ENCODE results near the gene SOX10.

SOX10 gene

DNA sequence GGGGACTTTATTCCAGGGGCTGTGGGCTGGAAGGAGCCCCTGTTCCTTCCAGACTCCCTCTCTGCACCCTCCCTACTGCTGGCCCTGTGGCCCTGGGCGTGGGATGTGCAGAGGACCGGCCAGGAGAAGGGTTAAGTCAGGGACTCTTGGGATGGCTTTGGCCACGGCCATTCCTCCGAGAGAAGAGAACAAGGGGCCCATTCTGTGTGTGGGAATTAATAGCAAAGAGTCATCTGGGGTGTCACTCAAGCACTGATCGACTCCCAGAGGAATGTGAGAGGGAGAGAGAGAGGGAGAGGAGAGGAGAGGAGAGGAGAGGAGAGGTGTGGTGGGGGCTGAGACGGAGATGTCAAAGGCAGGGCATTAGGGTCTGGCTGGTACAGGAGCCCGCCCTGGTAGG is 14.2 kb upstream of the SOX10 start:
- Histone ChIP-seq H3K27ac (ENCODE audit: low read length) (no peak overlapping the region), H3K27me3 (ENCODE audit: low read depth, low read length) (no peaks in the 10 kb centered on the region), H3K79me2 (ENCODE audit: low read length) (no peaks in the 10 kb centered on the region), H4K20me1 (ENCODE audit: insufficient read depth, low read length) (no peaks in the 10 kb centered on the region), H3K9me3 (ENCODE audit: insufficient read depth, low read length) (no peaks in the 10 kb centered on the region), H3K4me3 (ENCODE audit: low read length) (no peak overlapping the region), H3K4me2 (ENCODE audit: low read length) (no peak overlapping the region), H2AFZ (ENCODE audit: low read depth, low read length) (no peak overlapping the region), H3K9ac (ENCODE audit: low read length) (no peak overlapping the region), H3K4me1 (ENCODE audit: low read length) (peaks cover 12% of the 10 kb centered on the region), H3K36me3 (replicated peaks; ENCODE audit: low read depth, low read length) (no peaks in the 10 kb centered on the region)
- TF ChIP-seq, protein P1, sequence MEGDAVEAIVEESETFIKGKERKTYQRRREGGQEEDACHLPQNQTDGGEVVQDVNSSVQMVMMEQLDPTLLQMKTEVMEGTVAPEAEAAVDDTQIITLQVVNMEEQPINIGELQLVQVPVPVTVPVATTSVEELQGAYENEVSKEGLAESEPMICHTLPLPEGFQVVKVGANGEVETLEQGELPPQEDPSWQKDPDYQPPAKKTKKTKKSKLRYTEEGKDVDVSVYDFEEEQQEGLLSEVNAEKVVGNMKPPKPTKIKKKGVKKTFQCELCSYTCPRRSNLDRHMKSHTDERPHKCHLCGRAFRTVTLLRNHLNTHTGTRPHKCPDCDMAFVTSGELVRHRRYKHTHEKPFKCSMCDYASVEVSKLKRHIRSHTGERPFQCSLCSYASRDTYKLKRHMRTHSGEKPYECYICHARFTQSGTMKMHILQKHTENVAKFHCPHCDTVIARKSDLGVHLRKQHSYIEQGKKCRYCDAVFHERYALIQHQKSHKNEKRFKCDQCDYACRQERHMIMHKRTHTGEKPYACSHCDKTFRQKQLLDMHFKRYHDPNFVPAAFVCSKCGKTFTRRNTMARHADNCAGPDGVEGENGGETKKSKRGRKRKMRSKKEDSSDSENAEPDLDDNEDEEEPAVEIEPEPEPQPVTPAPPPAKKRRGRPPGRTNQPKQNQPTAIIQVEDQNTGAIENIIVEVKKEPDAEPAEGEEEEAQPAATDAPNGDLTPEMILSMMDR (IDR thresholded peaks at IDR 0.05; ENCODE audit: low read depth, low read length) = no peak
- no peak for TF ChIP-seq EZH2phosphoT487 (IDR thresholded peaks at IDR 0.05; ENCODE audit: low read depth)

- H3K27ac ChIP-seq (ENCODE audit: low read length) = no peak overlapping the region
- 0 out of 2 replicates have a peak overlapping the region, but pooled peaks have one; percentile 9 for H3K4me2 ChIP-seq (ENCODE audit: low read length)
- TF ChIP-seq, protein P1 (IDR thresholded peaks at IDR 0.05; ENCODE audit: low read depth, low read length) = no peak
- TF ChIP-seq EZH2phosphoT487 (IDR thresholded peaks at IDR 0.05; ENCODE audit: low read depth) = no peak
Observed at GRCh38 chr22:37996515-37997246, 12.3 kb upstream of the SOX10 start.

GRCh38 chr22:37996079-37996478 is 11.7 kb upstream of the SOX10 start:
- Histone ChIP-seq H4K20me1 (ENCODE audit: insufficient read depth, low read length) (no peaks in the 10 kb centered on the region), H2AFZ (ENCODE audit: low read depth, low read length) (no peak overlapping the region), H3K4me2 (ENCODE audit: low read length) (0 out of 2 replicates have a peak overlapping the region, but pooled peaks have one; percentile 9), H3K27ac (ENCODE audit: low read length) (no peak overlapping the region), H3K4me3 (ENCODE audit: low read length) (no peak overlapping the region), H3K9me3 (ENCODE audit: insufficient read depth, low read length) (no peaks in the 10 kb centered on the region), H3K9ac (ENCODE audit: low read length) (no peak overlapping the region), H3K36me3 (replicated peaks; ENCODE audit: low read depth, low read length) (no peaks in the 10 kb centered on the region), H3K79me2 (ENCODE audit: low read length) (no peaks in the 10 kb centered on the region), H3K4me1 (ENCODE audit: low read length) (peaks cover 12% of the 10 kb centered on the region), H3K27me3 (ENCODE audit: low read depth, low read length) (no peaks in the 10 kb centered on the region)
- TF ChIP-seq, protein P1 (IDR thresholded peaks at IDR 0.05; ENCODE audit: low read depth, low read length) = no peak
- no peak for TF ChIP-seq EZH2phosphoT487 (IDR thresholded peaks at IDR 0.05; ENCODE audit: low read depth)

More at GRCh38 chr22:37996515-37997246, 12.3 kb upstream of the SOX10 start:
- Histone ChIP-seq H2AFZ (ENCODE audit: low read depth, low read length) (no peak overlapping the region), H3K9me3 (ENCODE audit: insufficient read depth, low read length) (no peaks in the 10 kb centered on the region), H3K36me3 (replicated peaks; ENCODE audit: low read depth, low read length) (no peaks in the 10 kb centered on the region), H3K79me2 (ENCODE audit: low read length) (no peaks in the 10 kb centered on the region), H3K27me3 (ENCODE audit: low read depth, low read length) (no peaks in the 10 kb centered on the region), H3K4me3 (ENCODE audit: low read length) (no peak overlapping the region), H3K4me1 (ENCODE audit: low read length) (peaks cover 12% of the 10 kb centered on the region), H3K9ac (ENCODE audit: low read length) (no peak overlapping the region), H4K20me1 (ENCODE audit: insufficient read depth, low read length) (no peaks in the 10 kb centered on the region)

DNA sequence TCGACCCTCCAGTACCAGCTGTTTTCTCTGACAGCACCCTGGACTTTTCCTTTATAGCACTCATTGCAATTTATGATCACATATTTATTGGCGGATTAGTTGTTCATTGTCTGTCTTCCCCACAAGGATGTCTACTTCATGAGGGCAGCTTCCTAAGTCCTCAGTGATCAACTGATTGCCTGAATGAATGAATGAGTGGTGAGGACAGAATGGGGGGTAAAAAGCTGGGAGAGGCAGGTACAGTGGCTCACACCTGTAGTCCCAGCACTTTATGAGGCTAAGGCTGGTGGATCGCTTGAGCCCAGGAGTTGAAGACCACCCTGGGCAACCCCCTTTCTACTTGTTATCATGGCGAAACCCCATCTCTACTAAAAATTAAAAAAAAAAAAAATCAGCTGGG is 11.1 kb upstream of the SOX10 start:
- no peaks in the 10 kb centered on the region for H3K36me3 ChIP-seq (replicated peaks; ENCODE audit: low read depth, low read length)
- no peaks in the 10 kb centered on the region for H4K20me1 ChIP-seq (ENCODE audit: insufficient read depth, low read length)
- H3K27me3 ChIP-seq (ENCODE audit: low read depth, low read length) = no peaks in the 10 kb centered on the region
- H3K79me2 ChIP-seq (ENCODE audit: low read length) = no peaks in the 10 kb centered on the region
- TF ChIP-seq, protein P1 (IDR thresholded peaks at IDR 0.05; ENCODE audit: low read depth, low read length) = no peak
- no peak for TF ChIP-seq EZH2phosphoT487 (IDR thresholded peaks at IDR 0.05; ENCODE audit: low read depth)
- H3K4me2 ChIP-seq (ENCODE audit: low read length) = no peak overlapping the region
- H3K9me3 ChIP-seq (ENCODE audit: insufficient read depth, low read length) = no peaks in the 10 kb centered on the region
- no peak overlapping the region for H3K27ac ChIP-seq (ENCODE audit: low read length)
- H2AFZ ChIP-seq (ENCODE audit: low read depth, low read length) = no peak overlapping the region
- no peak overlapping the region for H3K9ac ChIP-seq (ENCODE audit: low read length)
- H3K4me1 ChIP-seq (ENCODE audit: low read length) = peaks cover 12% of the 10 kb centered on the region
- H3K4me3 ChIP-seq (ENCODE audit: low read length) = no peak overlapping the region
